HG03175 (cell line): Measurements from ENCODE around the gene RTCA.

Source experiments
- ATAC-seq: cut with Tn5 transposase; IDR thresholded peaks from one replicate; pipeline ENCODE4 v1.9.1; 2021; ENCODE audit warnings: mild to moderate bottlenecking, moderate library complexity; ENCODE audit not compliant: unreplicated experiment

RTCA gene

DNA sequence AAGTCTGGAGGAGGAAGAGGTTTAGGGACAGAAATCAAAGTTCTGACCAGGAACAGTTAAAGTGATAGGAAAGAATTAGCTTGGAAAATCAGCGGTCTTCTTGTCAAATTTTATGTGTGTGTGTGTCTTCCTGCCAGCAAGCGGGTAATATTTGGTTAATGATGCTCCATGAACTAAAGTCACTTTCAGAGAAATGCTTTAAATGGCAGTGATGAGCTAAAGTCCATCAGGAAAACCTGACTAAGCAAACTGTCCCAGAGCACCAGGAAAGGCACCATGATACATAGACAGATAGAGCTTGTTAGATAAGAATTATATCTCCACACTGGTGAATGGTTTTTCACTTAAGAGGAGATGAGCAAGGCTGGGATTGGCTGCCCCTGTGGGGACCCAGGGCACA, 76.3 kb downstream of the RTCA start:
- no peak for ATAC-seq
